Epithelial cell of esophagus (primary cell): ENCODE data around the gene EXOC2.

ENCODE experiments used
- DNase-seq: peaks from one replicate; pipeline ENCODE4 v3.0.0; 2010; ENCODE audit warnings: low read depth
- H3K4me3 ChIP-seq: 2 replicates; pipeline ENCODE4 v1.5.1; 2011; ENCODE audit warnings: mild to moderate bottlenecking, low read length, control low read depth
- TF ChIP-seq, protein P1 (sequence below): IDR thresholded peaks from 2 replicates; pipeline ENCODE4 v1.5.1; 2011; ENCODE audit warnings: low read depth, mild to moderate bottlenecking, low read length, control low read depth, inconsistent platforms; ENCODE audit not compliant: insufficient read depth; ENCODE audit errors: missing control alignments

EXOC2 gene

DNA sequence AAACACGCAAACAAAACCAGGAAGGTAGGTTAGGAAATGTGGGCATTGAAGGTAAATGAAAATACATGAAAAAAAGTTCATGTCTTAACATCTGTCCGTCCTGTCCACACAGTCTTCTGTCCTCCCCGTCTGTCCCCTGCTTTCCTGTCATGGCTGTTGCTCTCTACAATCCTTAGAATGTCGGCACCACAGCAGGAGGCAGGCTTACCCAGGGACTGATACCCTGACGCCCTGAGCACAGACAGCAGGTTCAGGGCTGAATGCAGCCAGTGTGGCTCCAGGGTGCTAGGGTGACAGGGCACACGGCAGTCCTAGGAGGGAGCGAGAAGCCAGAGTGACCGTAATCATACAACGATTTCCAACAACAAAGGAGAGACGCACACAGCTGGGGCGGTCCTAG lies 177.7 kb downstream of the EXOC2 start:
- no peak overlapping the region for H3K4me3 ChIP-seq
- TF ChIP-seq, protein P1, sequence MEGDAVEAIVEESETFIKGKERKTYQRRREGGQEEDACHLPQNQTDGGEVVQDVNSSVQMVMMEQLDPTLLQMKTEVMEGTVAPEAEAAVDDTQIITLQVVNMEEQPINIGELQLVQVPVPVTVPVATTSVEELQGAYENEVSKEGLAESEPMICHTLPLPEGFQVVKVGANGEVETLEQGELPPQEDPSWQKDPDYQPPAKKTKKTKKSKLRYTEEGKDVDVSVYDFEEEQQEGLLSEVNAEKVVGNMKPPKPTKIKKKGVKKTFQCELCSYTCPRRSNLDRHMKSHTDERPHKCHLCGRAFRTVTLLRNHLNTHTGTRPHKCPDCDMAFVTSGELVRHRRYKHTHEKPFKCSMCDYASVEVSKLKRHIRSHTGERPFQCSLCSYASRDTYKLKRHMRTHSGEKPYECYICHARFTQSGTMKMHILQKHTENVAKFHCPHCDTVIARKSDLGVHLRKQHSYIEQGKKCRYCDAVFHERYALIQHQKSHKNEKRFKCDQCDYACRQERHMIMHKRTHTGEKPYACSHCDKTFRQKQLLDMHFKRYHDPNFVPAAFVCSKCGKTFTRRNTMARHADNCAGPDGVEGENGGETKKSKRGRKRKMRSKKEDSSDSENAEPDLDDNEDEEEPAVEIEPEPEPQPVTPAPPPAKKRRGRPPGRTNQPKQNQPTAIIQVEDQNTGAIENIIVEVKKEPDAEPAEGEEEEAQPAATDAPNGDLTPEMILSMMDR = no peak
- DNase-seq = no peak

- H3K4me3 ChIP-seq = no peak overlapping the region
- no peak for DNase-seq
- TF ChIP-seq, protein P1 = no peak
Measured at GRCh38 chr6:514396-514978, 178.5 kb downstream of the EXOC2 start.

GRCh38 chr6:513961-514360 lies 179.0 kb downstream of the EXOC2 start:
- H3K4me3 ChIP-seq = no peak overlapping the region
- DNase-seq = no peak
- TF ChIP-seq, protein P1 = no peak

DNA sequence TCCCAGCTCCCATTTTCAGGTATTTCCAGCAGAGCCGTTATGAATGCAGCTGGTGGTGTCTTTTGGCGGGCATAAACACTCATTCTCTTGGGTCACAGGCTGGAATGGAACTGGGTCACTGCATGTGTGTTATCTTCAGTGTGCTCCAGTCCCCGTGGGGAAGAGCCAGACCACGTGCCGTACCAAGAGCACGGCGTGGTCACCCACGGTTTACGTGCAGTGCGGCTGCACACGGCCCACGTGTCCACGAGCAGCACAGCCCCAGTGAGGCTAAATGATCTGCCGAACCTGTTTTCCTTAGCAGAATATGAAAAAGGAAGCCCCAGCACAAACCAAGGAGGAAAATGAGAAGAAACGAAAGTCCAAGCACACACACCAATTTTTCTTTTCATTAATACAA lies 179.9 kb downstream of the EXOC2 start:
- DNase-seq = no peak
- TF ChIP-seq, protein P1 = no peak
- H3K4me3 ChIP-seq = no peak overlapping the region

DNA sequence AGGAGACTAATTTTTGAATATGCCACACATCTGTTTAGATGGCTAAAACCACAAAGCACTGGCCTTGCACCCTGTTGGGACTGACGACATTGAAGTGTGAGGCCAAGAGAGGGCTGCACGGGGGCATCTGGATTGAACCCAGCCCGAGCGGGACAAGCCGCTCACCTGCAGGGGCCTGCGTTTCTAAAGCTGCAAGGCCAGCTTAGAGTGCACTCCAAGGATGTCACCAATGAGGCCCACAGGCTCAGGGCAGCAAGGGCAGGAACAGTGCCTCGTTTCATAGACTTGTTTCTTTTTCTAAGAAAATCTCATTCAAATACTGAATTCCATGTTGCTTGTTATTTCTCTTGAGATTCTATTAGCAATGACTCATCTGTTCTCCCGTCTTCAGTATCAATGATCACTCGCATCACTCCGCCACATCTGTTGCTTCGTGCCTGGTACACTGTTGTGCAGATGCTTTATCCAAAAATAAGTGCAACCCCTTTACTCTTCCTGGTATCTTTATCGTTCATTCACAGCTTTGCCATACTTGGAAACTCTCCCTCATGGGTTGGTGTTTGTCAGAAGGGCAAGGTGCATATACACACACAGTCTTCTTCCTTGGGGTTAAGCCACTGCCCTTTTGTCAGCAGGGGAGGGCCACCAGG lies 181.3 kb downstream of the EXOC2 start:
- no peak overlapping the region for H3K4me3 ChIP-seq
- TF ChIP-seq, protein P1 = no peak
- no peak for DNase-seq

GRCh38 chr6:509676-510075 lies 183.3 kb downstream of the EXOC2 start:
- DNase-seq = no peak
- no peak overlapping the region for H3K4me3 ChIP-seq
- TF ChIP-seq, protein P1 = no peak

GRCh38 chr6:508614-509013 lies 184.3 kb downstream of the EXOC2 start:
- peak; percentile 8 for DNase-seq
- H3K4me3 ChIP-seq = no peak overlapping the region
- TF ChIP-seq, protein P1 = no peak
